ENCODE measurements around the gene LHFPL3. TPM values are rescaled to one million over a fixed set of nuclear protein-coding genes. Genes with fewer than 3 reads are reported as not detected.

Gene LHFPL3
- total and polyA plus RNA-seq, 9 of the 15 experiments (the other 6 are each of a cell fraction or from before 2014, with no cell fraction given), result 0.21 to 0.52 TPM; not detected in 7

DNA sequence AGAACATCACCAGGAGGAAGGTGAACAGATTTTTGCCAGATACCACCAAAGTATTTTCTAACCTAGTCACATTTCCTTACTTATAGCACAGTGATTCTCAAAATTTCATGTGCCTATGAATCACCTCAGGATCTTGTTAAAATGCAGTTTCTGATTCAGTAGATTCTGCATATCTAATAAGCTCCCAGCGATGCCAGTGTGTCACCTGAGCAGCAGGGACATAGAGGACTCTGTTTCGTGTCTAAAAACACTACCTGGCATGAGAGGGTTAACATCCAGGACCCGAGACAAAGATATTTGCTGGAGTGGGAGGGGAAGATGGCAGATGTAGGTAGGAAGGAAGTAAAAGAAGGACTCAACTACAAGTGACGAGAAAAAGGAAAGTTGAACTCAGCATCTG lies 433.5 kb downstream of the LHFPL3 start:
- CTCF ChIA-PET (ENCODE audit: low intra/inter-chr PET ratio), result no interaction called here
- Histone ChIP-seq H3K4me3 (no peak overlapping the region), H3K36me3 (ENCODE audit: control insufficient read depth, insufficient read depth, low read length) (no peaks in the 10 kb centered on the region), H3K9me1 (ENCODE audit: control insufficient read depth, insufficient read depth, low read length) (no peaks in the 10 kb centered on the region), H3K9ac (ENCODE audit: insufficient read depth in 1 of 2, low read depth in 2 of 2, low read length in 2 of 2) (no peak overlapping the region), H2AFZ (ENCODE audit: low read depth, low read length) (no peak overlapping the region), H3K27ac (ENCODE audit: extremely low read depth, low read depth, low read length) (no peak overlapping the region), H3K4me2 (ENCODE audit: insufficient read depth, low read length) (no peak overlapping the region), H3K4me1 (replicated peaks in 1 of 2; ENCODE audit: control insufficient read depth in 2 of 2, insufficient read depth in 2 of 2, low read length in 2 of 2) (no peaks in the 10 kb centered on the region), H3K79me2 (ENCODE audit: control insufficient read depth, insufficient read depth, low read length) (no peaks in the 10 kb centered on the region), H3K9me3 (replicated peaks; ENCODE audit: control insufficient read depth, insufficient read depth, low read depth, low read length) (no peaks in the 10 kb centered on the region), H3K27me3 (ENCODE audit: control insufficient read depth in 2 of 2, insufficient read depth in 2 of 2, low read length in 2 of 2) (peaks cover 0 to 6% of the 10 kb centered on the region in 2 experiments; a peak in 3 of 5 replicates), H4K20me1 (replicated peaks; ENCODE audit: control insufficient read depth, insufficient read depth, low read length) (no peaks in the 10 kb centered on the region)
- intact Hi-C loops (cut with micrococcal nuclease) (loop anchor here (10.0 kb wide), 1 partner anchor 117 kb away; no protein-coding TSS in a partner anchor), in situ Hi-C loops (cut with MboI) (no loop called here)
- 0% methylated on average over 4 of the region's 4 CpGs for WGBS (ENCODE audit: insufficient coverage, low coverage, missing lambda C conversion rate)
- FAIRE-seq (no peak), ATAC-seq (no peak), DNase-seq (ENCODE audit: extremely low read depth in 1 of 4, low spot score in 3 of 4) (no peak)
- no TSS peak for BruUV-seq (replicated peaks)
- no peak for TF ChIP-seq YY1 (IDR thresholded peaks at IDR 0.05; ENCODE audit: borderline replicate concordance in 1 of 3, control insufficient read depth in 1 of 3, extremely low read depth in 1 of 3, insufficient read depth in 3 of 3, insufficient read length in 1 of 3, insufficient replicate concordance in 2 of 3, low read depth in 1 of 3, low read length in 2 of 3)
- no peak for TF ChIP-seq CCNT2 (IDR thresholded peaks at IDR 0.05; ENCODE audit: borderline replicate concordance, extremely low read depth, insufficient read length, low read depth, low read length)
- POLR2A ChIA-PET, result no interaction called here

DNA sequence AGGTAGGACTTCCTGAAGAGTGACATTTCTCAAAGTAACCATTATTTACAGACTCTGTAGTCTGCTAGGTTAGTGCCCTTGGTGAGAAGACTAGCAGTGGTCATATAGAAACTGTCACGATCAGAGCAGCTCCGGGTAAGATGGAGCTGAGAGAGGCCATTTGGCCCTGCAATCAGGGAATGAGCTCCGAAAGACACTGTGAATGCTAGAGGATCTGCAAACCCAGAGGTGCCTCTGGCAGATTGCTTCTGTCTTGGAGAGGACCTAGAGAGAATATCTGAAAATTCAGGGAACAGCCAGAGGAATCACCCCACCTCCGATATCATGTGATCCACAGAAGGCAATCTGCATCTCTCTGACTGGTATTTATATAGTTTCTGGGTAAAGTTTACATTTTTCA lies 438.7 kb downstream of the LHFPL3 start:
- H3K9me1 ChIP-seq (ENCODE audit: control insufficient read depth, insufficient read depth, low read length), result no peaks in the 10 kb centered on the region
- intact Hi-C loops (cut with micrococcal nuclease) (loop anchor here (10.0 kb wide), 1 partner anchor 122 kb away; no protein-coding TSS in a partner anchor), in situ Hi-C loops (cut with MboI) (no loop called here)
- no peak overlapping the region for H3K27ac ChIP-seq (ENCODE audit: extremely low read depth, low read depth, low read length)
- H4K20me1 ChIP-seq (replicated peaks; ENCODE audit: control insufficient read depth, insufficient read depth, low read length), result no peaks in the 10 kb centered on the region
- H3K4me2 ChIP-seq (ENCODE audit: insufficient read depth, low read length), result no peak overlapping the region
- no peaks in the 10 kb centered on the region for H3K79me2 ChIP-seq (ENCODE audit: control insufficient read depth, insufficient read depth, low read length)
- no TSS peak for BruUV-seq (replicated peaks)
- no peak for DNase-seq (ENCODE audit: extremely low read depth in 1 of 4, low spot score in 3 of 4)
- H3K27me3 ChIP-seq (ENCODE audit: control insufficient read depth in 2 of 2, insufficient read depth in 2 of 2, low read length in 2 of 2), result peaks cover 0 to 6% of the 10 kb centered on the region in 2 experiments; a peak in 3 of 5 replicates
- FAIRE-seq, result no peak
- no peak for ATAC-seq
- no peaks in the 10 kb centered on the region for H3K36me3 ChIP-seq (ENCODE audit: control insufficient read depth, insufficient read depth, low read length)
- 0% methylated on average over 4 of the region's 4 CpGs for WGBS (ENCODE audit: insufficient coverage, low coverage, missing lambda C conversion rate)
- no peaks in the 10 kb centered on the region for H3K4me1 ChIP-seq (replicated peaks in 1 of 2; ENCODE audit: control insufficient read depth in 2 of 2, insufficient read depth in 2 of 2, low read length in 2 of 2)
- H2AFZ ChIP-seq (ENCODE audit: low read depth, low read length), result no peak overlapping the region
- H3K4me3 ChIP-seq, result no peak overlapping the region
- no peaks in the 10 kb centered on the region for H3K9me3 ChIP-seq (replicated peaks; ENCODE audit: control insufficient read depth, insufficient read depth, low read depth, low read length)
- no peak overlapping the region for H3K9ac ChIP-seq (ENCODE audit: insufficient read depth in 1 of 2, low read depth in 2 of 2, low read length in 2 of 2)
- POLR2A ChIA-PET, result no interaction called here
- CTCF ChIA-PET (ENCODE audit: low intra/inter-chr PET ratio), result no interaction called here
- no peak for TF ChIP-seq ZNF707 (CRISPR knock-in tag; conservative IDR thresholded peaks at IDR 0.05)
- no peak for TF ChIP-seq MTF1 (CRISPR knock-in tag; IDR thresholded peaks at IDR 0.05; ENCODE audit: borderline replicate concordance)
- TF ChIP-seq, protein P1, sequence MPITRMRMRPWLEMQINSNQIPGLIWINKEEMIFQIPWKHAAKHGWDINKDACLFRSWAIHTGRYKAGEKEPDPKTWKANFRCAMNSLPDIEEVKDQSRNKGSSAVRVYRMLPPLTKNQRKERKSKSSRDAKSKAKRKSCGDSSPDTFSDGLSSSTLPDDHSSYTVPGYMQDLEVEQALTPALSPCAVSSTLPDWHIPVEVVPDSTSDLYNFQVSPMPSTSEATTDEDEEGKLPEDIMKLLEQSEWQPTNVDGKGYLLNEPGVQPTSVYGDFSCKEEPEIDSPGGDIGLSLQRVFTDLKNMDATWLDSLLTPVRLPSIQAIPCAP (CRISPR knock-in tag; IDR thresholded peaks at IDR 0.05; ENCODE audit: borderline replicate concordance), result no peak
- no peak for TF ChIP-seq SMAD3 (CRISPR knock-in tag; conservative IDR thresholded peaks at IDR 0.05)
- TF ChIP-seq ZNF76 (CRISPR knock-in tag; IDR thresholded peaks at IDR 0.05; ENCODE audit: borderline replicate concordance), result no peak
- TF ChIP-seq, protein P2, sequence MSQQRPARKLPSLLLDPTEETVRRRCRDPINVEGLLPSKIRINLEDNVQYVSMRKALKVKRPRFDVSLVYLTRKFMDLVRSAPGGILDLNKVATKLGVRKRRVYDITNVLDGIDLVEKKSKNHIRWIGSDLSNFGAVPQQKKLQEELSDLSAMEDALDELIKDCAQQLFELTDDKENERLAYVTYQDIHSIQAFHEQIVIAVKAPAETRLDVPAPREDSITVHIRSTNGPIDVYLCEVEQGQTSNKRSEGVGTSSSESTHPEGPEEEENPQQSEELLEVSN (IDR thresholded peaks at IDR 0.05; ENCODE audit: borderline replicate concordance in 1 of 2, extremely low read depth in 1 of 2, insufficient read depth in 1 of 2, insufficient read length in 1 of 2, low read depth in 1 of 2, low read length in 1 of 2, poor library complexity in 1 of 2, severe bottlenecking in 1 of 2), result no peak
- no peak for TF ChIP-seq RBM14 (IDR thresholded peaks at IDR 0.05; ENCODE audit: borderline replicate concordance, insufficient read depth, low read depth, low read length)
- TF ChIP-seq TCF7L2 (IDR thresholded peaks at IDR 0.05; ENCODE audit: low read depth, low read length), result no peak
- TF ChIP-seq ZBED1 (IDR thresholded peaks at IDR 0.05), result no peak
- TF ChIP-seq, protein P3, sequence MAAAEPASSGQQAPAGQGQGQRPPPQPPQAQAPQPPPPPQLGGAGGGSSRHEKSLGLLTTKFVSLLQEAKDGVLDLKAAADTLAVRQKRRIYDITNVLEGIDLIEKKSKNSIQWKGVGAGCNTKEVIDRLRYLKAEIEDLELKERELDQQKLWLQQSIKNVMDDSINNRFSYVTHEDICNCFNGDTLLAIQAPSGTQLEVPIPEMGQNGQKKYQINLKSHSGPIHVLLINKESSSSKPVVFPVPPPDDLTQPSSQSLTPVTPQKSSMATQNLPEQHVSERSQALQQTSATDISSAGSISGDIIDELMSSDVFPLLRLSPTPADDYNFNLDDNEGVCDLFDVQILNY (CRISPR knock-in tag; IDR thresholded peaks at IDR 0.05), result no peak

Data from K562 (cell line).